Measurements from ENCODE around the gene PEMT.
A peak's percentile ranks its signal among the peaks of the same experiment; 100 is the strongest.
"Not testable (repeated sequence)": the region's sequence is repeated elsewhere in the genome, so short reads cannot be mapped to it uniquely, and the experiment has no call there.

Gene PEMT

DNA sequence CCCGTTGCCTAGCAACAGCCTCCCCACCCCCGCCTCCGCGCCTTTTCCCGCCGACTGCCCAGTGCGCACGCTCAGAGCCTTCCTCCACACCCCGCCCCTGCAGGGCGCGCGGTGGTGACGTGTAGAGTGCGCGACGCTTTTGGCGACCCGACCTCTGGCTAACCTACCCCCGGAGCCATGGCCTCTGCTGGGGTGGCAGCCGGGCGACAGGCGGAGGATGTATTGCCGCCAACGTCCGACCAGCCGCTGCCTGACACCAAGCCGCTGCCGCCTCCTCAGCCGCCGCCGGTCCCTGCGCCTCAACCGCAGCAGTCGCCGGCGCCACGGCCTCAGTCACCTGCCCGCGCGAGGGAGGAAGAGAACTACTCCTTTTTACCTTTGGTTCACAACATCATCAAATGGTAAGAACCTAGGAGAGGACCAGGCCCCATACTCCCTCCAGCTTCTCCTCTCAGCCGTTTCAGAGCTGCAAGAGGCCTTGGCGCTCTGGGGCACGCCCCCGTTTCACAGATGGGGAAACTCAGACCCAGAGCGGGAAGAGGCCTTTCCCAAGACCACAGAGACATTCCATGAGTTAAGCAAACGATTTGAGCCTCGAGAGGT is 114.5 kb downstream of the PEMT start, which contains the start of gene MED9:
Gene MED9 (plus strand): TSS at position 136 of the 603 bp plus-strand sequence. CDS start 42 bp downstream, at position 178.
- DNase-seq: peak; percentile 96

DNA sequence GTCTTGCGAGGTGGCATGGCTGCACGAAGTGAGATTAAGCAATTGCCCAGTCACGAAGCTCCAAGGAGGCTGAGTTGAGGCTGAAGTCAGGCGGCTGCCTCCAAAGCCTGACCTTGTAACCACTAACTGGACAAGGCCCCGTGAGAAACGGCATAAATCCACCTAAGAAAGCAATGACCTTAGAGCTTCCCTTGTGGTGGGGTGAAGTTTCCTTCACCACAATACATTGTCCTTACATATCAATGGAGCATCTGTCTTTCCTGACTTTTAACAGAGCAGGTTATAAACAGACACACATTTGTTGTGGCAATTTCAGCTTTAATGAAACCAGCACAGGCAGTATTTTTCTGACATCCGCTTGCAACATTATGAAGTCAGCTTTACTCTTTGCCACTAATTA is 117.2 kb downstream of the PEMT start:
- DNase-seq: no peak

DNA sequence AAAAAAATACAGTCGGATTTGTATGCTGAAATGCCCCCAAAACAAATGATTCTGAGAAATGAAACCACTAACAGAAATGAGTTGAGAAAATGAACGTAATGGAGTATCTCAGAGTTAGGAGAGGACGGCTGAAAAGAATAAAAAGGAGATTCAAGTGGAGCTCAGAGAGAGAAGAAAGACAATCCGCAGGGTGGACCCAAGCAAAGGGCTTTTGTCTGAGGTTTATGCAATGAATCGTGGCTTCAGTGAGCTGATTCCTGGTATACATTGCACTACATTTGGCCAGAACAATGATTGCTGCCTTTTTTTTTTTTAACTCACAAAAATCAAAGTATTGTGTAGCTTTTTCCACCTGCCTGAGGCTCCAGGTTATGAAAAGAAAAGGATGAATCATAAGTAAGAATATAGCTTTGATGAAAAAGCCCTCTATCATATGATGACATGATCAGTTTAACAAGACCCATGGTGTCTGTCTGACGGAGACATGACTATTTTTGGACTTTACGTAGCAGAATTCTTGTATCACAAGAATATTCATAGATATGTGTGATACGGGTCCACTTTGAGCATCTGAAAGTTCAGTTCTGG is 119.1 kb downstream of the PEMT start:
- no peak for DNase-seq

GRCh38 chr17:17469996-17470395 is 121.5 kb downstream of the PEMT start:
- no peak for DNase-seq

DNA sequence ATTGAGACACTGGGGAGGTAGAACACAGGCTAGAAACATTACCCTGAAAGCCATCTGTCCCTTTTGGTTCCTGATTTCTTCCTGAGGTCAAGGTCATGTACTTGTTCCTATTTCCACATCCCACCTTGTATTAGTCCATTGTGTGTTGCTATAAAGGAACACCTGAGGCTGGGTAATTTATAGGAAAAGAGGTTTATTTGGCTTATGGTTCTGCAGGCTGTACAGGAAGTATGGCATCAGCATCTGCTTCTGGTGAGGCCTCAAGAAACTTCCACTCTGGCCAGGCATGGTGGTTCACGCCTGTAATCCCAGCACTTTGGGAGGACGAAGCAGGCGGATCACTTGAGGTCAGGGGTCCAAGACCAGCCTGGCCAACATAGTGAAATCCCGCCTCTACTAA is 122.2 kb downstream of the PEMT start:
- DNase-seq: no peak

- no peak for DNase-seq
Observed at GRCh38 chr17:17468217-17469010, 123.1 kb downstream of the PEMT start.

DNA sequence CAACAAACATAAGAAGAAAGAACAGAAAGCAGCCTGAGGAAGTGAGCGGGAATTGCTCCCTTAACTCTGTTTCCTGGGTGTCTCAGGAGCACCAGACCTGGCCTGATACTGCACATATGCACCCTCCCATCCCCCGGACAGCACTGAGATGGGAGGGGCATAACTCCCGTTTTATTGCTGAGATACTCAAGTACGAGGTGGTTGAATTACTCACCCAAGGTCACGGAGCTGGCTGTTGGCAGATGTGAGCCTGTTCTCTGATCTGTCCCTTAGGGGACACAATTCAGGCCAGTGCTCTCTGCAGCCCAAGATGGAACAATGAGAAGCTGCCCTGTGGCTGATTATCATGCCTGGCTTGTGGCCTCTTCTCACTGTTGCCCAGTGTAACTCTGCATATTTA is 123.8 kb downstream of the PEMT start:
- DNase-seq: no peak

GRCh38 chr17:17467016-17467415 is 124.5 kb downstream of the PEMT start:
- DNase-seq: no peak

GRCh38 chr17:17466511-17466910 is 125.0 kb downstream of the PEMT start:
- no peak for DNase-seq

DNA sequence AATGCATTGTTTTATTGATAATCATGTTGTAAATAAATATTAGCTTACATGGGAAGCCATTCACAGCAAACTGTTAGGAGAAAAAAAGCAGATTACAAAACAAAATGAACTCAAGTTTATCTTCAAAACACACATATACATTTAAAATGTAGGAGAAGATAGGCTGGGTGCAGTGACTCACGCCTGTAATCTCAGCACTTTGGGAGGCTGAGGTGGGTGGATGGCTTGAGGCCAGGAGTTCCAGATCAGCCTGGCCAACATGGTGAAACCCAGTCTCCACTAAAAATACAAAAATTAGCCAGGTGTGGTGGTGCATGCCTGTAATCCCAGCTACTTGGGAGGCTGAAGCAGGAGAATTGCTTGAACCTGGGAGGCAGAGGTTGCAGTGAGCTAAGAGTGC is 125.6 kb downstream of the PEMT start:
- DNase-seq: not testable (repeated sequence)

- DNase-seq: no peak
Observed at GRCh38 chr17:17463821-17464220, 127.7 kb downstream of the PEMT start.

- DNase-seq: no peak
Observed at GRCh38 chr17:17462048-17462824, 129.3 kb downstream of the PEMT start.

DNA sequence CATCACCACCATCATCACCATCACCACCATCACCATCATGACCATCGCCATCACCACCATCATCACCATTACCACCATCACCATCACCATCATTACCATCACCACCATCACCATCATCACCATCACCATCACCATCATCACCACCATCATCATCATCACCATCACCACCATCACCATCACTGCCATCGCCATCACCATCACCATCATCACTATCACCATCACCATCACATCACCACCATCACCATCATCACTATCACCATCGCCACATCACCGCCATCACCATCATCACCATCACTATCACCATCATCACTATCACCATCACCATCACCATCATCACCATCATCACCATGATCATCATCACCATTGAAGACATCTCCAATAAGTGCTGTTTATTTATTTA is 131.5 kb downstream of the PEMT start:
- no peak for DNase-seq

- DNase-seq: no peak
Observed at GRCh38 chr17:17457680-17458079, 133.8 kb downstream of the PEMT start.

- no peak for DNase-seq
Observed at GRCh38 chr17:17456251-17456650, 135.3 kb downstream of the PEMT start.
